Endothelial cell of umbilical vein (primary cell): ENCODE data around the gene JPH3. TPM values are rescaled to one million over a fixed set of nuclear protein-coding genes. Genes with fewer than 3 reads are reported as not detected.

Experiments used
- BruUV-seq: library from RNA; stranded (reverse); fragments of 400-500 nt; replicated peaks from 2 replicates; lab custom pipeline; 2021; lab: Mats Ljungman, UMichigan
- CTCF ChIA-PET: fragments of 300-600, 350-600 bp; sonication (Branson Sonifier 250); formaldehyde crosslinking; loops from one replicate; lab custom pipeline; 2021; ENCODE audit warnings: antibody characterized with exemption, inconsistent platforms; lab: Charles Lee
- POLR2A ChIA-PET: fragments of 300-600, 350-600 bp; sonication (Branson Sonifier 250); formaldehyde crosslinking; loops from one replicate; lab custom pipeline; 2021; ENCODE audit warnings: antibody characterized with exemption, inconsistent platforms; lab: Charles Lee
- DNase-seq: peaks from one replicate; pipeline ENCODE4 v3.0.0-alpha.2; 2011; ENCODE audit warnings: low read depth, low spot score
- FAIRE-seq: peaks from 2 replicates; lab custom pipeline; 2011; peaks lifted over from hg19 to GRCh38; lab: Jason Lieb, UNC
- H2AFZ ChIP-seq: 2 replicates; pipeline ENCODE4 v1.6.0; 2012; ENCODE audit warnings: low read depth, low read length, control low read depth, inconsistent platforms
- H3K27ac ChIP-seq: 2 replicates; pipeline ENCODE4 v1.5.1; 2011; ENCODE audit warnings: low read depth, mild to moderate bottlenecking, control low read depth, low read length, moderate library complexity; ENCODE audit not compliant: insufficient read depth
- H3K27me3 ChIP-seq, 2 experiments: 2 replicates each; pipeline versions ENCODE4 v1.6.0 to v1.6.1; 2011; ENCODE audit warnings: low read length in 2 of 2, mixed read lengths in 1 of 2; ENCODE audit not compliant: control insufficient read depth in 2 of 2, insufficient read depth in 2 of 2
- H3K36me3 ChIP-seq, 2 experiments: 2 replicates in 1 of 2; 3 replicates in 1 of 2; pipeline ENCODE4 v1.5.1; 2011; ENCODE audit warnings: low read length in 2 of 2, mild to moderate bottlenecking in 1 of 2, moderate library complexity in 1 of 2; ENCODE audit not compliant: control insufficient read depth in 2 of 2, insufficient read depth in 2 of 2; ENCODE audit errors: extremely low read depth in 1 of 2
- H3K4me1 ChIP-seq: 3 replicates; pipeline ENCODE4 v1.5.1; 2011; ENCODE audit warnings: mild to moderate bottlenecking, low read length; ENCODE audit not compliant: control insufficient read depth, insufficient read depth; ENCODE audit errors: extremely low read depth
- H3K4me2 ChIP-seq: 2 replicates; pipeline ENCODE4 v1.6.1; 2011; ENCODE audit warnings: low read length, control low read depth, mixed read lengths; ENCODE audit not compliant: insufficient read depth
- H3K4me3 ChIP-seq, 3 experiments: fragments of 200-600 bp in 1 of 3; sonication (generic), shearing (Covaris generic) in 1 of 3; replicated peaks in 1 of 3; 2 replicates each; pipeline ENCODE4 v1.5.1; 2011 to 2016; ENCODE audit warnings: control low read depth in 3 of 3, low read length in 3 of 3, mild to moderate bottlenecking in 2 of 3, inconsistent platforms in 1 of 3, low read depth in 1 of 3, moderate library complexity in 1 of 3; ENCODE audit not compliant: insufficient read depth in 1 of 3
- H3K79me2 ChIP-seq: 2 replicates; pipeline ENCODE4 v1.6.0; 2012; ENCODE audit warnings: low read length, inconsistent platforms; ENCODE audit not compliant: control insufficient read depth, insufficient read depth
- H3K9ac ChIP-seq: replicated peaks from 2 replicates; pipeline ENCODE3; 2011; ENCODE audit warnings: low read length, control low read depth; ENCODE audit not compliant: insufficient read depth; ENCODE audit errors: extremely low read depth
- H3K9me1 ChIP-seq: replicated peaks from 3 replicates; pipeline ENCODE4 v1.6.0; 2011; ENCODE audit warnings: mild to moderate bottlenecking, low read length; ENCODE audit not compliant: control insufficient read depth, insufficient read depth; ENCODE audit errors: extremely low read depth
- H3K9me3 ChIP-seq: replicated peaks from 2 replicates; pipeline ENCODE4 v1.5.1; 2012; ENCODE audit warnings: low read length, inconsistent platforms; ENCODE audit not compliant: control insufficient read depth, insufficient read depth
- H4K20me1 ChIP-seq: replicated peaks from 2 replicates; pipeline ENCODE3; 2011; ENCODE audit warnings: mild to moderate bottlenecking, low read length; ENCODE audit not compliant: control insufficient read depth, insufficient read depth; ENCODE audit errors: extremely low read depth
- EZH2 ChIP-seq: IDR thresholded peaks from 2 replicates; pipeline ENCODE4 v1.6.1; 2012; ENCODE audit warnings: borderline replicate concordance, low read depth, mild to moderate bottlenecking, moderate library complexity, low read length, inconsistent platforms; ENCODE audit not compliant: severe bottlenecking
- FOS ChIP-seq: IDR thresholded peaks from 2 replicates; pipeline ENCODE4 v1.6.1; 2011; ENCODE audit warnings: mild to moderate bottlenecking, low read length, moderate library complexity, borderline replicate concordance; ENCODE audit not compliant: insufficient read depth
- GATA2 ChIP-seq: IDR thresholded peaks from 2 replicates; pipeline ENCODE4 v1.7.0; 2011; ENCODE audit warnings: low read depth, mild to moderate bottlenecking, moderate library complexity, mixed read lengths, low read length; ENCODE audit not compliant: insufficient read length, insufficient read depth
- JUN ChIP-seq: IDR thresholded peaks from 2 replicates; pipeline ENCODE4 v1.6.1; 2011; ENCODE audit warnings: borderline replicate concordance, low read depth; ENCODE audit not compliant: insufficient read length, insufficient read depth
- MYC ChIP-seq: IDR thresholded peaks from one replicate; pipeline ENCODE4 v1.6.1; 2011; ENCODE audit warnings: mild to moderate bottlenecking, low read depth, low read length
- POLR2A ChIP-seq: IDR thresholded peaks from 2 replicates; pipeline ENCODE4 v1.6.1; 2012; ENCODE audit warnings: low read depth, mild to moderate bottlenecking, control low read depth, low read length
- POLR2AphosphoS5 ChIP-seq: IDR thresholded peaks from 2 replicates; pipeline ENCODE4 v1.6.1; 2012; ENCODE audit warnings: low read depth, mild to moderate bottlenecking, control low read depth, low read length, moderate library complexity; ENCODE audit not compliant: insufficient read depth
- dilution Hi-C: fragments of 300-500 bp; cut with MboI; formaldehyde crosslinking; loops from one replicate; pipeline ENCODE4 v1.15.0; 2019; ENCODE audit warnings: low sequenced_read_pairs; ENCODE audit not compliant: extremely low pct_ligation_motif_present
- intact Hi-C: fragments of 100-400 bp; cut with micrococcal nuclease; formaldehyde crosslinking; loops from one replicate; pipeline ENCODE4 v1.10.0; 2022
- polyA plus RNA-seq, 4 experiments: library from polyadenylated mRNA; depleted of rRNA in 3 of 4; stranded (reverse) in 3 of 4; unstranded in 1 of 4; fragments of >200 nt; gene quantifications; 2 replicates each; pipeline versions ENCODE4 v1.2.1 to v1.2.3, GENCODE V29; 2011 to 2012; ENCODE audit warnings: missing spikeins in 1 of 4
- total RNA-seq: library from RNA; stranded (reverse); gene quantifications from 2 replicates; pipeline ENCODE4 v1.2.3, GENCODE V29; 2021
- TF ChIP-seq, protein P1 (sequence below): IDR thresholded peaks from 2 replicates; pipeline ENCODE4 v1.6.1; 2011; ENCODE audit not compliant: insufficient read depth, insufficient read length
- TF ChIP-seq, protein P2 (sequence below), 2 donors: IDR thresholded peaks; 1 replicate in 1 of 2; 2 replicates in 1 of 2; pipeline ENCODE4 v1.5.1; 2011; ENCODE audit warnings: low read length in 2 of 2, mild to moderate bottlenecking in 2 of 2, moderate library complexity in 2 of 2, control low read depth in 1 of 2, inconsistent platforms in 1 of 2, low read depth in 1 of 2; ENCODE audit not compliant: insufficient read depth in 1 of 2; ENCODE audit errors: extremely low read depth in 1 of 2

The JPH3 gene
- total and polyA plus RNA-seq, 2 donors (not counting 3 experiments of a cell fraction or from before 2014, with no cell fraction given), result 0.22 to 0.30 TPM

DNA sequence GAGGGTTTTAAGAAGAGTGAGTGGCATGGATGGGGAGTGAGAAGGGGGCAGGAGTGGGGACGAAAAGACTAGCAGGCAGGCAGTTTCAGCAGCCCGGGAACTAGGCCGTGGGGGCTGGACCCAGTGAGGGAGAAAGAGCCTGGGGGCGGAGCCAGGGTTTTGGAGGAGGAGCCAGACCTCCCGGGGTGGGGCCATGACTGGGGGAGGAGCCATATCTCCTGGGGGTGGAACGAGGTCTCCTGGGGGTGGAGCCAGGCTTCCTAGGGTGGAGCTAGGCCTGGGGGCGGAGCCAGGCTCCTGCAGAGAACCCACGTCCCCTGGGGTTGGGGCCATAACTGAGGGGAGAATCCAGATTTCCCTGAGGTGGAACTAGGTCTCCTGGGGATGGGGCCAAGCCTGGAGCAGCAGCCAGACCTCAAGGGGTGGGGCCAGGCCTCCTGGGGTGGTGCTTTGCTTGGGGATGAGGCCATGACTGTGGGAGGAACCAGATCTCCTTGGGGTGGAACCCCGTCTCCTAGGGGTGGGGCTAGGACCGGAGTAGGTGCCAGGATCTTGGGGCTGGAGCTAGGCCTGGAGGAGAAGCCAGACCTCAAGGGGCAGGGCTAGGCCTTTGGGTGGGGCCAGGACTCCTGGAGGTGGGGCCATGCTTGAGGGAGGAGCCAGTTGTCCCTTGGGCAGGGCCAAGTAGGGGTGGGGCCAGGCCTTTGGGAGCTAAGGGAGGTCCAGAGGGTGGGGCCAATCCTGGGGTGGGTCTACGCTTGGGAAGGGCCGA lies 41.7 kb upstream of the JPH3 start:
- no peak overlapping the region for H3K4me2 ChIP-seq
- intact Hi-C loops, result no loop called here
- ChIA-PET CTCF (no interaction called here), POLR2A (no interaction called here)
- H3K4me1 ChIP-seq, result peaks cover 9% of the 10 kb centered on the region
- BruUV-seq, result no TSS peak
- dilution Hi-C loops, result no loop called here
- no peaks in the 10 kb centered on the region for H3K9me1 ChIP-seq
- no peaks in the 10 kb centered on the region for H3K79me2 ChIP-seq
- no peaks in the 10 kb centered on the region for H4K20me1 ChIP-seq
- H2AFZ ChIP-seq, result peak overlapping the region; percentile 5
- FAIRE-seq (no peak), DNase-seq (no peak)
- no peaks in the 10 kb centered on the region for H3K9me3 ChIP-seq
- no peak overlapping the region for H3K9ac ChIP-seq
- H3K4me3 ChIP-seq, result no peak overlapping the region
- H3K27ac ChIP-seq, result no peak overlapping the region
- no peaks in the 10 kb centered on the region for H3K36me3 ChIP-seq
- no peak for TF ChIP-seq MYC
- TF ChIP-seq JUN, result no peak
- TF ChIP-seq GATA2, result no peak
- TF ChIP-seq, protein P1, sequence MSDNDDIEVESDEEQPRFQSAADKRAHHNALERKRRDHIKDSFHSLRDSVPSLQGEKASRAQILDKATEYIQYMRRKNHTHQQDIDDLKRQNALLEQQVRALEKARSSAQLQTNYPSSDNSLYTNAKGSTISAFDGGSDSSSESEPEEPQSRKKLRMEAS, result no peak
- TF ChIP-seq FOS, result no peak
- TF ChIP-seq POLR2AphosphoS5, result no peak
- no peak for TF ChIP-seq EZH2
- TF ChIP-seq, protein P2, sequence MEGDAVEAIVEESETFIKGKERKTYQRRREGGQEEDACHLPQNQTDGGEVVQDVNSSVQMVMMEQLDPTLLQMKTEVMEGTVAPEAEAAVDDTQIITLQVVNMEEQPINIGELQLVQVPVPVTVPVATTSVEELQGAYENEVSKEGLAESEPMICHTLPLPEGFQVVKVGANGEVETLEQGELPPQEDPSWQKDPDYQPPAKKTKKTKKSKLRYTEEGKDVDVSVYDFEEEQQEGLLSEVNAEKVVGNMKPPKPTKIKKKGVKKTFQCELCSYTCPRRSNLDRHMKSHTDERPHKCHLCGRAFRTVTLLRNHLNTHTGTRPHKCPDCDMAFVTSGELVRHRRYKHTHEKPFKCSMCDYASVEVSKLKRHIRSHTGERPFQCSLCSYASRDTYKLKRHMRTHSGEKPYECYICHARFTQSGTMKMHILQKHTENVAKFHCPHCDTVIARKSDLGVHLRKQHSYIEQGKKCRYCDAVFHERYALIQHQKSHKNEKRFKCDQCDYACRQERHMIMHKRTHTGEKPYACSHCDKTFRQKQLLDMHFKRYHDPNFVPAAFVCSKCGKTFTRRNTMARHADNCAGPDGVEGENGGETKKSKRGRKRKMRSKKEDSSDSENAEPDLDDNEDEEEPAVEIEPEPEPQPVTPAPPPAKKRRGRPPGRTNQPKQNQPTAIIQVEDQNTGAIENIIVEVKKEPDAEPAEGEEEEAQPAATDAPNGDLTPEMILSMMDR (IDR thresholded peaks at IDR 0.05; ENCODE audit: extremely low read depth in 1 of 2, insufficient read depth in 1 of 2, low read depth in 1 of 2, low read length in 2 of 2), result no peak
- TF ChIP-seq POLR2A, result no peak
- peaks cover 2 to 3% of the 10 kb centered on the region in 2 experiments for H3K27me3 ChIP-seq
